Ascending aorta (tissue), 2 donors: ENCODE data around the gene KCTD10. TPM values are rescaled to one million over a fixed set of nuclear protein-coding genes. Genes with fewer than 3 reads are reported as not detected.

Experiments
- DNase-seq, 2 donors: peaks; one replicate each; pipeline ENCODE4 v3.0.0-alpha.2; 2019; ENCODE audit warnings: low spot score in 2 of 2
- H3K27ac ChIP-seq, 2 donors: fragments of 200-600 bp; sonication (generic); one replicate each; pipeline ENCODE4 v1.5.1; 2016 to 2017; ENCODE audit warnings: mild to moderate bottlenecking in 1 of 2
- H3K27me3 ChIP-seq: fragments of 200-600 bp; sonication (generic); one replicate; pipeline ENCODE4 v1.5.1; 2017
- H3K36me3 ChIP-seq, 2 donors: fragments of 200-600 bp; sonication (generic); one replicate each; pipeline ENCODE4 v1.5.1; 2016
- H3K4me1 ChIP-seq, 2 donors: fragments of 200-600 bp; sonication (generic); one replicate each; pipeline ENCODE4 v1.5.1; 2016 to 2017; ENCODE audit warnings: mild to moderate bottlenecking in 1 of 2
- H3K4me3 ChIP-seq, 2 donors: fragments of 200-600 bp; sonication (generic); one replicate each; pipeline ENCODE4 v1.5.1; 2016 to 2017; ENCODE audit warnings: mild to moderate bottlenecking in 1 of 2
- H3K9me3 ChIP-seq, 2 donors: fragments of 200-600 bp; sonication (generic); one replicate each; pipeline ENCODE4 v1.5.1; 2016
- intact Hi-C: fragments of 100-400 bp; cut with DNase I; formaldehyde crosslinking; loops from one replicate; pipeline ENCODE4 v1.15.1; 2023
- total RNA-seq: library from RNA; depleted of rRNA; stranded (reverse); fragments of >200 nt; gene quantifications from one replicate; pipeline ENCODE4 v1.1.0, GENCODE V29; 2016
- TF ChIP-seq, protein P1 (sequence below), 3 experiments: fragments of 200-600 bp in 2 of 3; fragments of 450-650 bp in 1 of 3; sonication (generic) in 2 of 3; IDR thresholded peaks; one replicate each; pipeline ENCODE4 v1.5.1; 2016 to 2019; ENCODE audit warnings: antibody characterized with exemption in 3 of 3, mild to moderate bottlenecking in 1 of 3, moderate library complexity in 1 of 3

The KCTD10 gene
- total RNA-seq, 1 donor from 2014 or later, result 102 TPM

- intact Hi-C loops, result no loop called here
- Histone ChIP-seq H3K36me3 (peaks cover 53 to 63% of the 10 kb centered on the region in 2 donors), H3K9me3 (no peaks in the 10 kb centered on the region), H3K27ac (peak overlapping the region in 1 of 2 donors; percentile 18), H3K4me1 (peaks cover 0 to 16% of the 10 kb centered on the region in 2 donors), H3K27me3 (no peaks in the 10 kb centered on the region), H3K4me3 (no peak overlapping the region)
- TF ChIP-seq, protein P1, sequence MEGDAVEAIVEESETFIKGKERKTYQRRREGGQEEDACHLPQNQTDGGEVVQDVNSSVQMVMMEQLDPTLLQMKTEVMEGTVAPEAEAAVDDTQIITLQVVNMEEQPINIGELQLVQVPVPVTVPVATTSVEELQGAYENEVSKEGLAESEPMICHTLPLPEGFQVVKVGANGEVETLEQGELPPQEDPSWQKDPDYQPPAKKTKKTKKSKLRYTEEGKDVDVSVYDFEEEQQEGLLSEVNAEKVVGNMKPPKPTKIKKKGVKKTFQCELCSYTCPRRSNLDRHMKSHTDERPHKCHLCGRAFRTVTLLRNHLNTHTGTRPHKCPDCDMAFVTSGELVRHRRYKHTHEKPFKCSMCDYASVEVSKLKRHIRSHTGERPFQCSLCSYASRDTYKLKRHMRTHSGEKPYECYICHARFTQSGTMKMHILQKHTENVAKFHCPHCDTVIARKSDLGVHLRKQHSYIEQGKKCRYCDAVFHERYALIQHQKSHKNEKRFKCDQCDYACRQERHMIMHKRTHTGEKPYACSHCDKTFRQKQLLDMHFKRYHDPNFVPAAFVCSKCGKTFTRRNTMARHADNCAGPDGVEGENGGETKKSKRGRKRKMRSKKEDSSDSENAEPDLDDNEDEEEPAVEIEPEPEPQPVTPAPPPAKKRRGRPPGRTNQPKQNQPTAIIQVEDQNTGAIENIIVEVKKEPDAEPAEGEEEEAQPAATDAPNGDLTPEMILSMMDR (IDR thresholded peaks at IDR 0.05), result no peak
- no peak for DNase-seq
Observed at GRCh38 chr12:109448707-109449390, 28.3 kb downstream of the KCTD10 start.

- H3K27ac ChIP-seq, result peak overlapping the region in 1 of 2 donors; percentile 18
- H3K36me3 ChIP-seq, result peaks cover 47 to 62% of the 10 kb centered on the region in 2 donors
- intact Hi-C loops, result no loop called here
Observed at GRCh38 chr12:109448272-109448671, 28.8 kb downstream of the KCTD10 start.

DNA sequence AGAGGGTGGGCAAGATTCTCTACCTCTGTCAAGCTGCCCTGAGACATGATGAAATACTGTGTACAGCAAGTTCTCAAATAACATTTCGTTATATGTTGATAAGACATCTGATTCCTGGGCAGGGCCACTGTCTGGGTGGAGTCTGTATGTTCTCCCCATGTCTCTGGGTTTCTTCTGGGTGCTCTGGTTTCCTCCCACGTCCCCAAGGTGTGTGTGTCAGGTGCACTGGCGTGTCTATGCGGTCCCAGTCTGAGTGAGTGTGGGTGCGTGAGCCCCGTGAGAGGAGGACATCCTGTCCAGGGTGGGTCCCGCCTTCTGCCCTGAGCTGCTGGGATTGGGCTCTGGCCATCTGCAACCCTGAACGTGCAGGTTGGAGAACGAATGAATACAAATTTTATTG is 29.6 kb downstream of the KCTD10 start:
- H3K4me1 ChIP-seq, result peaks cover 0 to 13% of the 10 kb centered on the region in 2 donors
- intact Hi-C loops, result no loop called here
- H3K27me3 ChIP-seq, result no peaks in the 10 kb centered on the region
- H3K36me3 ChIP-seq, result peaks cover 41 to 54% of the 10 kb centered on the region in 2 donors
- TF ChIP-seq, protein P1 (IDR thresholded peaks at IDR 0.05), result no peak
- H3K9me3 ChIP-seq, result no peaks in the 10 kb centered on the region
- DNase-seq, result no peak
- H3K4me3 ChIP-seq, result no peak overlapping the region
- peak overlapping the region in 1 of 2 donors; percentile 17 for H3K27ac ChIP-seq

More at GRCh38 chr12:109448272-109448671, 28.8 kb downstream of the KCTD10 start:
- no peak for DNase-seq
- peaks cover 0 to 16% of the 10 kb centered on the region in 2 donors for H3K4me1 ChIP-seq
- TF ChIP-seq, protein P1 (IDR thresholded peaks at IDR 0.05), result no peak
- H3K4me3 ChIP-seq, result no peak overlapping the region
- no peaks in the 10 kb centered on the region for H3K27me3 ChIP-seq
- no peaks in the 10 kb centered on the region for H3K9me3 ChIP-seq

DNA sequence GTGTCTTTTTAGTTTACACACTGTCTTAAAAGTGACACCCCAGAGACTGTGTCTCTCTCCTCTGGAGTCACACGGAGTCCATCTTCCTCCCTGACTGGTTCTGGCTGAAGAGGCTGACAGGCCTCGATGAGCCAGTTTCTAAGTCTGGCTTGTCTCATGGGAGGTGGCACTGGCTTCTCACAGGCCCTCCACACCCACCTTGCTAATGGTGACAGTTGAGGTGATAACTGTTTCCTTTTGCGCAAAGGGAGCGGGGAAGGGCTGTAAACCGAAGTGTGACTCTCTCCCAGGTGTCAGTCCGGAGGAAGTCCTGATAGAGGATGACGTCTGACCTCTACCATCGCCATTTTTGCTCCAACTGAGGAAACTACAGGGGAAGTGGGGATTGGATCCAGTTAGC is 30.2 kb downstream of the KCTD10 start:
- intact Hi-C loops, result no loop called here
- H3K4me3 ChIP-seq, result no peak overlapping the region
- H3K27me3 ChIP-seq, result no peaks in the 10 kb centered on the region
- H3K4me1 ChIP-seq, result peaks cover 0 to 10% of the 10 kb centered on the region in 2 donors
- peaks cover 38 to 48% of the 10 kb centered on the region in 2 donors for H3K36me3 ChIP-seq
- no peak for DNase-seq
- no peaks in the 10 kb centered on the region for H3K9me3 ChIP-seq
- peak overlapping the region; percentile 17 for H3K27ac ChIP-seq
- TF ChIP-seq, protein P1 (IDR thresholded peaks at IDR 0.05), result no peak

DNA sequence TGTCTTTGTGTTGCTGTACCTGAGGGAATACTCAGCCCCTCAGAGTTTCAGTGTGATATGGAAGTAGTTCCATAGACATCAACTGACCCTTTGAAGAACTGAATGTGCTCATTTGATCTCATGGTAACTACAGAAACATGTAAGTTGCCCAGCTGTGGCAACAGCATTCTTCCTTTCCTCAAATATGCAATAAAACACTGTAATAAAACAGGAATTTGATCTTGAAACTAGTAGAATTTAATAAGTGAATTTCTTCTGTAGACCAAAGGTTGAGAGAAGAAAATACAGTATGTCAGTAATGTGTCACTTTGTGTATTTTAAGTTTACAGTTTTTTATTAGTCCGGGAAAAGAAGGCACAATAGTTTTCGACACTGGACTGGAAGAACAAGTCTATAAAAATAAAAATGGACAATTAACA is 31.9 kb downstream of the KCTD10 start:
- Histone ChIP-seq H3K4me1 (no peaks in the 10 kb centered on the region), H3K9me3 (no peaks in the 10 kb centered on the region), H3K27ac (peak overlapping the region in 1 of 2 donors; percentile 19), H3K36me3 (peaks cover 36 to 38% of the 10 kb centered on the region in 2 donors), H3K27me3 (no peaks in the 10 kb centered on the region), H3K4me3 (no peak overlapping the region)
- TF ChIP-seq, protein P1 (IDR thresholded peaks at IDR 0.05), result no peak
- no peak for DNase-seq
- intact Hi-C loops, result no loop called here
